GM21360 (cell line): ENCODE measurements around the gene ZNF441.
"Not testable (repeated sequence)": the region's sequence is repeated elsewhere in the genome, so short reads cannot be mapped to it uniquely, and the experiment has no call there.

Source experiments
- ATAC-seq: cut with Tn5 transposase; IDR thresholded peaks from one replicate; pipeline ENCODE4 v1.9.1; 2021; ENCODE audit warnings: mild to moderate bottlenecking, moderate library complexity; ENCODE audit not compliant: unreplicated experiment

ZNF441 gene

DNA sequence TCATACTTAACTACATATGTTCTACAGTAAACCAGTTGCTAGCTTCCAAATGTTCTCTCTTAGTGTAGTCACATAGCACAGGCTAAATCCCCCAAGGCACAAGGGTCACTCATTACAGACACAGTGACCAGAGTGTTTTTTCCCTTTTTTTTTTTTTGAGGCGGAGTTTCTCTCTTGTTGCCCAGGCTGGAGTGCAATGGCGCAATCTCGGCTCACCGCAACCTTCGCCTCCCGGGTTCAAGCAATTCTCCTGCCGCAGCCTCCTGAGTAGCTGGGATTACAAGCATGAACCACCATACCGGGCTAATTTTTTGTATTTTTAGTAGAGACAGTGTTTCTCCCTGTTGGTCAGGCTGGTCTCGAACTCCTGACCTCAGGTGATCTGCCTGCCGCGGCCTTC lies 9.9 kb downstream of the ZNF441 start:
- not testable (repeated sequence) for ATAC-seq

DNA sequence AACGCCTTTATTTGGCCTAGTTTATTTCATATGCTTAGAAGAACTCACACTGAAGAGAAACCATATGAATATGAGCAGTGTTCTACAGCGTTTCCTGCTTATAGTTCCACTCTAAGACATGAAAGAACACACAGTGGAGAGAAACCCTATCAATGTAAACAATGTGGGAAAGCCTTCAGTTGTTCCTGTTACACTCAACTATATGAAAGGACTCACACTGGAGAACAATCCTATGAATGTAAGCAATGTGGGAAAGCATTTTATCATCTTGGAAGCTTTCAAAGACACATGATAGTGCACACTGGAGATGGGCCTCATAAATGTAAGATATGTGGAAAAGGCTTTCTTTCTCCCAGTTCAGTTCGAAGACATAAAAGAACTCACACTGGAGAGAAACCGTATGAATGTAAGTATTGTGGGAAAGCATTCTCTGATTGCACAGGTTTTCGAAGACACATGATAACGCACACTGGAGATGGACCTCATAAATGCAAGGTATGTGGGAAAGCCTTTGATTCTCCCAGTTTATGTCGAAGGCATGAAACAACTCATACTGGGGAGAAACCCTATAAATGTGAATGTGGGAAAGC lies 13.7 kb downstream of the ZNF441 start:
- no peak for ATAC-seq

DNA sequence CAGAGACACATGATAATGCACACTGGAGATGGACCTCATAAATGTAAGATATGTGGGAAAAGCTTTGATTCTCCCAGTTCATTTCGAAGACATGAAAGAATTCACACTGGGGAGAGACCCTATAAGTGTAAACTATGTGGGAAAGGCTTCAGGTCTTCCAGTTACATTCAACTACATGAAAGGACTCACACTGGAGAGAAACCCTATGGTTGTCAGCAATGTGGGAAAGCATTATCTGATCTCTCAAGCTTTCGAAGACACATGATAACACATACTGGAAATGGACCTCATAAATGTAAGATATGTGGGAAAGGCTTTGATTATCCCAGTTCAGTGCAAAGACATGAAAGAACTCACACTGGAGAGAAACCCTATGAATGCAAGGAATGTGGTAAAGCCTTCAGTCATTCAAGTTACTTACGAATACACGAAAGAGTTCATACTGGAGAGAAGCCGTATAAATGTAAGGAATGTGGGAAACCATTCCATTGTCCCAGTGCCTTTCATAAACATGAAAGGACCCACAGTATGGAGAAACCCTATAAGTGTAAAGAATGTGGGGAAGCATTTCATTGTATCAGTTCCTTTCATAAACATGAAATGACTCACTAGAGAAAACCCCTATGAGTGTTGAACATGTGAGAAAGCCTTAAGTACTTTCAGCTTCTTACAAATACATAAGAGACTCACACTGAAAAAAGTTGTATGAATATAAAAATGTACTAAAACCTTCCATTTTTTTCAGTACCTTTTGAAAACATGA lies 14.7 kb downstream of the ZNF441 start:
- no peak for ATAC-seq

DNA sequence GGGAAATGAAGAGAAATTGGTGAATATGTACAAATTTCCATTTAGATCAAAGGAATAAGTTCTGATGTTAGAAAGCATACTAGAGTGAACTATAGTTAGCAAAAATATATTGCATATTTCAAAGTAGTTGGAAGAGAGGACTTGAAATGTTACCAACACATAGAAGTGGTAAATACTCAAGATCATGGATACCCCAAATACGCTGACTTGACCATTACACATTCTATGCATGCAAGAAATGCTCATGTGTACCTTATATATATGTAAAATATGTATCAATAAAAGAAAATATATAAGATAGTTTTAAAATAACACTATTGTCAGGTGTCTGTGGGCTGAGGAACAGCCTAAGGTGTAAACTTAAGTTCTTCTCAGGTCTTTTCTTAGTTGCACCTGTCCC lies 17.0 kb downstream of the ZNF441 start:
- no peak for ATAC-seq

DNA sequence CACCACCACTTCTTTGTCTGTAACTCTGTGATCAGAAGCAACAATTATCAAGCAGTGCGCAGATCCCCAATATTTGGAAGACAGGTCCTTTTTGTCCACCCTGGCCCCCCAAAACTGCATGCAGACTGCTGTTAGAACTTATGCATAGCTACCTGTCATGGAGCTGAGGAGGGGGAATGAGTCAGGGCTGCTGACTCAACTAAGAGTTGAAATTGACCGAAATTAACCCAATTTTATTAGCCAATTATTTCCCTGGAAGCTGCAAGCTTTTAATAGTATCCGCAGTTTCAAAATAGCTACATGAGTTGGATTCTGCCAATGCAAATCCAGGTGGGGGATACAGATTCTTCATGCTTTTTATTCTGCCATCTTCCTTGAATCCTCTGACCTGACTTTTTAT lies 17.6 kb downstream of the ZNF441 start:
- no peak for ATAC-seq

DNA sequence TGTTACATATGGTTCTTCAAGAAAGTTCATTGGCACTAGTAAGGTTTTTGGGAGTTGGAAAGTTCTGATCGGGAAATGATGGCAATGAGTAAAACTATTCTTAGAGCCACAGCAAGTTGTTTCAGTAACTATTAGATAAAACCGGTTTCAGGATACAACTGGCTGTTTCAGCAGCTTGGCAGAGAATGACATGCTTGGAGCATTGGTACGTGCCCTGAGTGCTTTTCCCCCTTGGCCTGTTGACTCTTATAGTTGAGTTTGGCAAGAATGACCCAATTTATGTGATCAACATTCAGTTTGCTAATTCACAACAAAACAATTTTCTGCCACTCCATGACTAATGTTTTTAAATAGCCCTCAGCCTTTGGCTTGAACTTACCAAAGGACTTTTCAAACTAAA lies 20.7 kb downstream of the ZNF441 start:
- ATAC-seq, result no peak

DNA sequence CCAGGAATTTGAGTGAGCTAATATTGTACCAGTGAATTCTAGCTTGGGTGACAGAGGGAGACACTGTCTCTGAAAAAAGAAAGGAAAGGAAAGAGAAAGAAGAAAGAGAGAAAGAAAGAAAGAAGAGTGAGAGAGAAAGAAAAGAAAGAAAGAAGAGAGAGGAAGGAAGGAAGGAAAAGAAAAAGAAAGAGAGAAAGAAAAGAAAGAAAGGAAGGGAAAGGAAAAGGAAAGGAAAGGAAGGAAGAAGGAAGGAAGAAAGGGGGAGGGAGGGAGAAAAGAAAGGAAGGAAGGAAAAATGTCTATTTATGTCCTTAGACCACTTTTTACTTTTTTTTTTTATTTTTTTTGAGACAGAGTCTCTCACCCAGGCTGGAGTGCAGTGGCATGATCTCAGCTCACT lies 26.1 kb downstream of the ZNF441 start:
- no peak for ATAC-seq

DNA sequence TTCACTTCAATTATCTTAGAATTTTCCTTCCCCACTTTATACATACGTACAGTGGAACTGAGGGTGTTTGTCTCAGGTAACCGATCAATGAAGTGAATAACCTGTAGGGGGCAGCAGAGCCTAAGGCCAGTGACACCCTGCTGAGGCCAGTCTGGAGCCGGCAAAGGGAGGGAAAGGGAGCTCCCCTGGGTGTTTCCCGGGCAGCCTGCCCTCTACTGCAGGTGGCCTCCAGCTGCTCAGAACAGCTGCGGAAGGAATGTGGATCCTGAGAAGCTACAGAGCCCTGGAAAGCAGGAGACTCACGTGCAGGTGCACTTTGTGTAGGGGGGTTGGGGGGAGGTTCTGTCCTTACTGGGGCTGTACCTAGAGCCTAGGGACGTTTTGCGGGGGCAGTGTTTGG lies 30.7 kb downstream of the ZNF441 start:
- peak; percentile 56 for ATAC-seq

DNA sequence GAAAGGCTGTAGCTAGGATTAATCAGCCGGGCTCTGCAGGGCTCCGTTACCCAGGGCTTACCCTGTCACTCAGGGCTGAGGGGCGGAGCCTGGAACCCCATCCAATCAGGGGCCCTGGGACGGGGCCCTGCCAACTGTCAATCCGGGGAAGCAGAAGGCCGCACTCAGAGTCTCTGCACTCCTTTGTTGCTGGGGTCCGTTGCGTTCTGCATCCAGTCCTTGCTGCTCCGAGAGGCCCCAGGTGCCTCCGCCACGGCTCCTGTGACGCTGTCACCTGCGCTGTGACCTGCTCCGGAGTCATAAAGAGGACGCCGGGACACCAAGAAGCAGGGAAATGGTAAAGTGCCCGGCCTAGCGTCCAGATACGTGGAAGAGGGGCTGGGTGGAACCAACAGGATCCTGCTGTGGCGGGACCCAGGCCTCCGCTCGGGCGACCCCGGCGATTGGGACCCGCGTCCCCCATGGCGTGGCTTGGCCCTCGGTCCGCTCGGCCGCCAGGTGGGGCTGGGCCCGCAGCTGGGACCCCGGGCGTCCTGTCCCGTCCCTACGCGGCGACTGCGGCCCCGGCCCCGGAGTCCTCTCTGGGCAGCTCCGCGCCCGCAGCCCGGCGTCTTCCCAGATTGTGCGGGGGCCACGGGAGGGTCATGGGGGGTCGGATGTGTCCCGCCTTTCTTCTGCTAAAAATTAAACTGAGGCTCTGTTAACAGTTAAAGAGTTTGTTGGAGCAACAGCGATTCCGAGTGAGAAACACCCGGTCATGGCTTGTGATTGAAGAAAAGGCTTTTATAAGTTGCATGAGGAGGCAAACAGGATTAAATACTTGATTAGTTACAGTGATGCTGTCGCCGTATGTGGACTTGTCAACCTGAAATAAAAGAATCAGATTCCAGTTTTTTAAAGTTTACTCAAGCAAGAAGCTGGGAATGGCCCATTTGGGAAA lies 31.9 kb downstream of the ZNF441 start, which contains the start of gene ZNF491:
Gene ZNF491, plus strand, starts transcription at position 133 of the 940 bp plus-strand sequence. CDS start 7,431 bp downstream, outside the sequence.
- ATAC-seq, result peak; percentile 89

DNA sequence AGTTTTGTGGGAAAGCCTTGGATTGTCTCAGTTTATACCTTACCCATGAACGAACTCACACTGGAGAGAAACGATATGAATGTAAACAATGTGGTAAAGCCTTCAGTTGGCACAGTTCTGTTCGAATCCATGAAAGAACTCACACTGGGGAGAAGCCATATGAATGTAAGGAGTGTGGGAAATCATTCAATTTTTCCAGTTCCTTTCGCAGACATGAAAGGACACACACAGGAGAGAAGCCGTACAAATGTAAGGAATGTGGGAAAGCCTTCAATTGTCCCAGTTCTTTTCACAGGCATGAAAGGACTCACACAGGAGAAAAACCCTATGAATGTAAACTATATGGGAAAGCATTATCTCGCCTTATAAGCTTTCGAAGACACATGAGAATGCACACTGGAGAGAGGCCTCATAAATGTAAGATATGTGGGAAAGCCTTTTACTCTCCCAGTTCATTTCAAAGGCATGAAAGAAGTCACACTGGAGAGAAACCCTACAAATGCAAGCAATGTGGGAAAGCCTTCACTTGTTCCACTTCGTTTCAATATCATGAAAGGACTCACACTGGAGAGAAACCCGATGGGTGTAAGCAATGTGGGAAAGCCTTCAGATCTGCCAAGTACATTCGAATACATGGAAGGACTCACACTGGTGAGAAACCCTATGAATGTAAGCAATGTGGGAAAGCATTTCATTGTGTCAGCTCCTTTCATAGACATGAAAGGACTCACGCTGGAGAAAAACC lies 39.7 kb downstream of the ZNF441 start:
- ATAC-seq, result no peak

DNA sequence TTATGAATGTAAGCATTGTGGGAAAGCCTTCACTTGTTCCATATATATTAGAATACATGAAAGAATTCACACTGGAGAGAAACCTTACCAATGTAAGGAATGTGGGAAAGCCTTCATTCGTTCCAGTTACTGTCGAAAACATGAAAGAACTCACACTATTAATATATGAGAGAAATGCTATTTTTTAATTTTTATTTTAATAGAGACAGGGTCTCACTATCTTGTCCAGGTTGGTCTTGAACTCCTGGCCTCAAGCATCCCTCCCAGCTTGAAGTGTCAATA lies 40.2 kb downstream of the ZNF441 start:
- no peak for ATAC-seq

DNA sequence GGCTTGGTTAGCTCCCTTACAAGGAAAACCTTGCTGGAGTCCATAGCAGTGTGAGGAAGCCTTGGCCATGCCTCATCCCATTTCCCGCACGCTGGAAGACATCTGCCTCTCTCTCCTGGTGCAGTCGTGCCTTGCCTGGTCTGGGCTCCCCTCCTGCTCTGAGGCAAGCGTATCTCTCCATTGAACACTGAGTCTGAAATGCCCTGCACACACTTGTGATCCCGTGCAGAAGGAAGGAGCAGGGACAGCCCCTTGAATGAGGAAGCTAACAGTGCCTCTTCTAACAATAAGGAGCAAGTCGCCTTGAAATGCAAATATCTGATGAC lies 46.9 kb downstream of the ZNF441 start:
- peak; percentile 15 for ATAC-seq

DNA sequence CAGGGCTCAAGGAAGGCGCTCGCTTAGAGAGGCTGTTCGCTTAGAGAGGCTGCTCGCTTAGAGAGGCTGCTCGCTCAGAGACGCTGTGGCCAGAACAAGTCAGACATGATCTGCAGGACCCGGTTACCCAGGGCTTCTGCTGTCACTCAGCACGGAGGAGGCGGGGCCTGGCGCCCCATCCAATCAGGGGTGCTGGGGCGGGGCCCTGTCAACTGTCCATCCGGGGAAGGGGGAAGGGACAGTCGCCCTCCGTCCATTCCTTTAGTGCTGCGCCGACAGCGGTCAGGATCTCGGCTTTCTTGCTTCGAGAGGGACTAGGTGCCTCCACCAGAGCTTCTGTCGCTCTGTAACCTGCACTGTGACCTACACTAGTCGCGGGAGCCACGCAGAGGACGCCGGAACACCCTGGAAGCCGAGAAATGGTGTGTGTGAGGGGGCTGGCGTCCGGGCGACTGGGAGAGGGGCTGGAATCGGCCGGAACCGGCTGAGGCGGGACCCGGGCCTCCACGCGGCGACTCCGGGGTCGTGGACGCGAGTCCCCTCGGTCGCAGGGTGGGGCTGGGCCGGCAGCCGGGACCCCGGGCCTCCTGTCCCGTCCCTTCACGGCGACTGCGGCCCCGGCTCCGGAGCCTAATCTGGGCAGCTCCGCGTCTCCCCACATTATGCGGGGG lies 47.4 kb downstream of the ZNF441 start, which contains the start of gene ZNF440:
Gene ZNF440, plus strand, starts transcription at position 245 of the 671 bp plus-strand sequence. Its CDS starts 175 bp downstream, at position 420.
- ATAC-seq, result peak; percentile 94

DNA sequence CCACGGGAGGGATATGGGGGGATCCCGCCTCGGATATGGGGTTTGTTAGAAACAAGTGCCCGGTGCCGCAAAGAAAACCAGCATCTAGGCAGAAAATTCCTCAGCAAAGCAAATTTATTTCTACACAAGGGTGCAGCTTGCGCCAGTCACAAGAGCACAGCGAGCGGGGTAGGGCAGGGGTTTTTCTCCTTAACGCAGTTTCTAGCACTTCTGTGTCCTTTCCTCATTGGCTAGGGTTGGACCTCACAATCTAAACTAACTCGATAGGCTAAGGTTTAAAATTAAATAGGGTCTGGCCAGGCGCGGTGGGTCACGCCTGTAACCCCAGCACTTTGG lies 47.9 kb downstream of the ZNF441 start:
- no peak for ATAC-seq

DNA sequence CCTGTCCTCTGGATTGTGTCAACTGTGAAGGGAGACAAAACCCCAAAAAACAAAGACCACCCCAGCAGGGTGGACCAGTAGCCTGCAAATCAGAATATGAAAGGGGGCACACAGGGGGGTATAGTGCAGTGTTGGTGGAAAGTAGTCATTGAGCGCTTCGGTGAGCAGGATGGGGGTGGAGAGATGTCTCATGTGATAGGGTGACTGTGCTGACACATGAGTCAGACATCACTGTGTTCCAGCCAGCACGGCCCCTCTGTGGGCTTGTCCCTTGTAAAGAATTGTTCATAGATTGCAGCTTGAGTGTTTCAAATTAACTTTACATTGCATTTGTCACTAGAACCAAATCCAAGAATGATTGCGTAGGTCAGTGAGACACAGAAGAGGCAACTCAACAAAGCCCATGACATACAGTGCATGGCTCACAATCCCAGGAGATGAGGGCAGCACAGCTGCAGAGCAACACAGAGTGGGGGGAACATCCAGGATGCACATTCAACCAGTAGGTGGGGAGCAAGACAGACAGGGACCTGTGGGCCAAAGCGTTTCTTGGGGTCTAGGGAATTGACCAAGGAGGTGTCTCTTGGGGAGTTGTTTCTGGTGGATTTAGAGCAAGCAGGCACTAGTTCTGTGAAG lies 54.8 kb downstream of the ZNF441 start:
- ATAC-seq, result no peak

DNA sequence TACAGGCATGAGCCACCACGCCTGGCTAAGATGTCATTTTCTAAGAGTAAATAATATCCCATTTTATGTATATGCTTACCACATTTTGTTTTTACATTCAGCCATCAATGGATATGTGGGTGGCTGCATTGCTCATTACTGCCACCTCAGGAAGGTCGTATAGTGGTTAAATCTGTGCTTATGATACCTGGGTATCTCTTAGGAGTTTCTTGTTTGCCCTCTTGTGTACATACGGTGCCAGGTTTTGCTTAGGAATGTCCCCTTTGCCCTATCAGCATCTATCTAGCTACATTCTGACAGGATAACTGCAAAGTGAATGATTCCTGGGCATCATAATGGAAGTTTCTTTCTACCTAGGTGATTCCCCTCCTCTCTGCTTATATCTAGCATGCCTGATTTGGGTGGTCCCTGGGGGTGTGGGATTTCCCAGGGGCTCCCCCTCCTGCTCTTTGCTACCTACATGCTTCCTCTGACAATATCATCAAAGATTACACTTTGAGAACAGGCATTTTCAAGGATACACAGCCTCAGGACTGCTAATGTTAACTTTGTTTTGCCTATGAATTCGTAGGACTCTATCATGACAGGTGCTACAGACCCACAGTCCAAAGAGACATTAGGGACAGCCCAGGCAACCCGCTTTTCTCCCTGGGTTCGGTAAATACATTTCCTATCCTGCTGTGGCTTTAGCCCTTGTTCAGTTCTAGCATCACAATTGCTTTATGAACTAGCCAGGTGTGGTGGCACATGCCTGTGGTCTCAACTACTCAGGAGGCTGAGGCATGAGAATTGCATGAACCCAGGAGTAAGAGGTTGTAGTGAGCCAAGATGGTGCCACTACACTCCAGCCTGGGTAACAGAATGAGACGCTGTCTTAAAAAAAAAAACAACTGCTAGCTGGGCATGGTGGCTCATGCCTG lies 62.4 kb downstream of the ZNF441 start:
- not testable (repeated sequence) for ATAC-seq

DNA sequence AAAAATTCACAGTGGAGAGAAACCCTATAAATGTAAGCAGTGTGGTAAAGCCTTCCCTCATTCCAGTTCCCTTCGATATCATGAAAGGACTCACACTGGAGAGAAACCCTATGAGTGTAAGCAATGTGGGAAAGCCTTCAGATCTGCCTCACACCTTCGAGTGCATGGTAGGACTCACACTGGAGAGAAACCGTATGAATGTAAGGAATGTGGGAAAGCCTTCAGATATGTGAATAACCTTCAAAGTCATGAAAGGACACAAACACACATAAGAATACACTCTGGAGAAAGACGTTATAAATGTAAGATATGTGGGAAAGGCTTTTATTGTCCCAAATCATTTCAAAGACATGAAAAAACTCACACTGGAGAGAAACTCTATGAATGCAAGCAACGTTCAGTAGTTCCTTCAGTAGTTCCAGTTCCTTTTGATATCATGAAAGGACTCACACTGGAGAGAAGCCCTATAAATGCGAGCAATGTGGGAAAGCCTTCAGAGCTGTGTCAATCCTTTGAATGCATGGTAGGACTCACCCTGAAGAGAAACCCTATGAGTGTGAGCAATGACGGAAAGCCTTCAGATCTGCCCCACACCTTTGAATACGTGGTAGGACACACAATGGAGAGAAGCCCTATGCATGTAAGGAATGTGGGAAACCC lies 65.6 kb downstream of the ZNF441 start:
- ATAC-seq, result no peak

DNA sequence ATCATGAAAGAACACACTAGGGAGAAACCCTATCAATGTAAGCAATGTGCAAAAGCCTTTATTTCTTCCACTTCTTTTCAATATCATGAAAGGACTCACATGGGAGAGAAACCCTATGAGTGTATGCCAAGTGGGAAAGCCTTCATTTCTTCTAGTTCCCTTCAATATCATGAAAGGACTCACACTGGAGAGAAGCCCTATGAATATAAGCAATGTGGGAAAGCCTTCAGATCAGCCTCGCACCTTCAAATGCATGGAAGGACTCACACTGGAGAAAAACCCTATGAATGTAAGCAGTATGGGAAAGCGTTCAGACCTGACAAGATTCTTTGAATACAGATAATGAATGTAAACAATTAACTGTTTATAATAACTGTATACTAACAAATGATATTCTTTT lies 66.7 kb downstream of the ZNF441 start:
- no peak for ATAC-seq
